HG02642 (cell line): ENCODE data around the gene SAMD10.
"Not testable (repeated sequence)": the region's sequence is repeated elsewhere in the genome, so short reads cannot be mapped to it uniquely, and the experiment has no call there.

Source experiments
- ATAC-seq: cut with Tn5 transposase; IDR thresholded peaks from one replicate; pipeline ENCODE4 v1.9.1; 2021; ENCODE audit warnings: mild to moderate bottlenecking; ENCODE audit not compliant: unreplicated experiment, poor library complexity

Gene SAMD10

GRCh38 chr20:64003960-64004725 lies 24.7 kb upstream of the SAMD10 start:
- ATAC-seq: no peak

DNA sequence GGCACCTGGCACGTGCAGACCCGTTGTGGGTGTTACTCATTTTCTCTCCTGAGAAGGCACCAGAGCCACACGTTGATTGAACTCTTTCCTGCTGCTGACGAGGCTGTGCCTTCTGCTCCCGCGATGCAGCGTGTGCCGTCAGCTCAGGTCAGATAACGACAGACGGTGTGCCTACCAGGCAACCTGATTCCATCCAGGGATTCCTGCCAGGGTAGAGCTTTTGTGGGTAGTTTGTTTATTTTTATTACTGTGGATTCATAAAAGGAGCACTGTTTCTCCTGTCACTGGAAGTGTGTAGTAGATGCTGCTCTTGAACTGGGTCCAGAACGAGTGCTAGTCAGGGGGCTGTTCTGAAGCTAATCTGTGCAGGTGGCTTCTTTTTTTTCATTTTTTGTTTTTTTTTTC lies 22.2 kb upstream of the SAMD10 start:
- no peak for ATAC-seq

DNA sequence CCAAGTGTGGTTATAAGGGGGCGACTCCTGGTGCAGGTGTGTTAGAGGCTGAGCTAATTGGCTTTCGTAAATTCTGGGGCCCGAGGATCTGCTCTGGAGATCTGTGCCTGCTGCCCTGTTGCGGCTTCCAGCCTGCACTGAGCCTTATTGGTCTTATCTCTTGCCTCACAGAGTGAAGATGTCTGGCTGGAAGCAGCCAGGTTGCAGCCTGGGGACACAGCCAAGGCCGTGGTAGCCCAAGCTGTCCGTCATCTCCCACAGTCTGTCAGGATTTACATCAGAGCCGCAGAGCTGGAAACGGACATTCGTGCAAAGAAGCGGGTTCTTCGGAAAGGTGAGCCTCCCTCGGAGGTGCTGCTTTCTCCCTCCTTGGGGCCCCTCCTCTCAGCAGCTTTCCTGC lies 21.5 kb upstream of the SAMD10 start:
- no peak for ATAC-seq

DNA sequence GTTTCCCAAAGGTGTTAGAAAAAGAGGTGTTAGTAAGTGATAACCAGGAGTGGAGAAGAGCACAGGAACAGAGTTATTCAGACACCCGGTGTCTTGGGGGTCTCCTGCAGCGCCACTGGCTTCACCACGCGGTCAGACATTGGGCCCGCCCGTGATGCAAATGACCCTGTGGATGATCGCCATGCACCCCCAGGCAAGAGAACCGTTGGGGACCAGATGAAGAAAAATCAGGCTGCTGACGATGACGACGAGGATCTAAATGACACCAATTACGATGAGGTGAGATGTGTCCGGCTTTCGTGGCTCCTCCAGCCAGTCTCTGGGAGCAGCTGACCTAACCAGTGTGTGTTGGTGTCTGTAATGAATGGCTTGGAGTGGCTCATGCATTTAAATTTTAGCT lies 3.5 kb upstream of the SAMD10 start:
- no peak for ATAC-seq

- peak; percentile 62 for ATAC-seq
These were observed 1.6 kb upstream of the SAMD10 start, which contains the start of gene PRPF6 for GRCh38 chr20:63980806-63981728. PRPF6 (plus strand) TSS chr20:63981132; CDS start chr20:63981246, 114 bp downstream.

DNA sequence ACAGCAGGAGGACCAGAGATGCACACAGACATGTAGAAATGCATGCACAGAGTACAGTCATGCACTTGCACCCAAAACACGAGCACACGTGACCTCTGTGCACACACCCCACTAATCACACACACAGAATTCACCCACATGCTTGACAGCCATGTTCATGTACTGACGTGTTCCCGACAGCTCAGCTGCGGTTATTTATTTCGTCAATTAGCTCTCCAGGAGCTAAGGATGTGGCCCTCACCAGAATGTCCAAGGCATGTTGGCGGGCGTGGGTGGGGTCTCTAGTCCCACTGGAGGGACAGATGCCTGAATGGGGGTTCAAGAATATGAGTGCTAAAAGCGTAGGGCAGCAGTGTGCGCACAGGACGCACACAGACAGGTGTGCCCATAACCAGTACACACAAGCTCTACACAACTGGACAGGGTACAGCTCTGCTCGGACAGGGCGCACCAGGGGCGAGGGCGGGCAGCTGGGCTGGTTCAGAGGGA lies 919 bp upstream of the SAMD10 start:
- peak; percentile 12 for ATAC-seq

- ATAC-seq: peak; percentile 11
These were observed 249 bp downstream of the SAMD10 start for GRCh38 chr20:63979229-63979556.

- peak; percentile 38 for ATAC-seq
These were observed 868 bp downstream of the SAMD10 start for GRCh38 chr20:63978319-63979228.

DNA sequence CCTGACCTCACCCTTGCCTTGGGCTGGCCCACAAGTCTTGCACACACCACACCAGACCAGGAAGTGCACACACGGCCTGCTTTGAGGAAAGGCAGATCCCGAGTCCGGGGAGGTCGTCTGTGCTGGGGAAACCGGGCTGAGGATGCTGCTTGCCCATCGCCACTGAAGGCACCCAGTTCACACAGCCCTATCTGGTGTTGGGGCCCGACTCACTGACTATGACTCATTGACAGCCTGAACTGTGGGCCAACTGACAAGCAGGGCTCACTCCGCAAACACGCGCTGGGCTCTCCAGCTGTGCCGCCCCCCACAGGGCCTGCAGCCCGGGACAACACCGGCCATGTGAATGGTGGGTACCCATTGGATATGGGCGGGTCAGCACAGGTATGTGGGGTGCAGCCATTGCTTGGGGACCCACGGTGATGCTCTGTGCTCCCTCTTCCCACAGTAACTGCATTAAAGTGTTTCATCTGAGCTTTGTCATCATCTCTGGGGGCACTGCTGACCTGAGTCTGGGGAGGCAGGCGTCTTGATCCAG lies 1.6 kb downstream of the SAMD10 start:
- no peak for ATAC-seq

DNA sequence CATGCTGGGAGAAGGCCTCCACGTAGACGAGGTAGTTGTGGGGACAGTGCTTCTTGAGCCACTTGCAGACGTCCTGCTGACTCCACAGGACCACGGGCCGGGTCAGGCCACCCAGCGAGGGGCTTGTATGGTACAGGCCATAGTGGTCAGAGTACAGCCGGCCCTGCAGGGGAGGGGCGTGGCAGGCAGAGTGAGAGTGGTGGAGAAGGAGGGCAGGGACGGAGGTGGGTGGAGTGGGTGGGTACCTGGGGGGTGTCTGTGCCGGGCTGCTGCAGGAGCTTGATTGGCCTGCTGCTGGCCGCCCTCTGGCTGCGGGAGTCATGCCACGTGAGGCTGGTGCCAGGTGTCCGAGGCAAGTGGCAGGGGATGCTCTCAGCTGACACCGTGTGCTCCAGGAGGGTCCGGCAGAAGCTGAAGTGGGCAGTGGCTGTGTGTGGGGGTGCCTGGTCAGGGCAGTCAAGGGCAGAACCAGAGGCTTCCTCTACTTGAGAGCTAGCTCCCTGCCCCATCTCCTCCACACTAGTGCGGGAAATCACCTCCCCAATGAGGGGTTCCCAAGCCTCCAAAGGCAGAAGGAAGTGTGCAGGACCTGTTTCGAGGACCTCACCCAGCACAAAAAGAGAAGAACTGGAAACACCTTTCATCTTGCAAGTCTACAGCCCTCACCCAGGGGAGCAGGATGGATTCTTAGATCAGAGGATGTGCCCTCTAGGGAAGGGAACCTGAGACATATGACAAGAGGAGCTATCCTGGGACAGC lies 2.3 kb downstream of the SAMD10 start:
- ATAC-seq: no peak

GRCh38 chr20:63976511-63976910 lies 2.9 kb downstream of the SAMD10 start:
- not testable (repeated sequence) for ATAC-seq

- no peak for ATAC-seq
These were observed 4.8 kb downstream of the SAMD10 start for GRCh38 chr20:63974402-63975200.

- no peak for ATAC-seq
These were observed 5.6 kb downstream of the SAMD10 start for GRCh38 chr20:63973636-63974401.

DNA sequence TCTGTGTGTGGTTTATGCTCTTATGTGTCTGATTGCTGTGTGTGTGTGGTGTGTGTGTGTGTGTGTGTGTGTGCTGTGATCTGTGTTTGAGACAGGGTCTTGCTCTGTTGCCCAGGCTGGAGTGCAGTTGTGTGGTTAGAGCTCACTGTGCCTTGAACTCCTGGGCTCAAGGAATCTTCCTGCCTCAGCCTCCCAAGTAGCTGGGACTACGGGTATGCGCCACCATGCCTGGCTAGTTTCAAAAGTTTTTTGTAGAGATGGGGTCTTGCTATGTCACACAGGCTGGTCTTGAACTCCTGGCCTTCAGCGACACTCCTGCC lies 6.3 kb downstream of the SAMD10 start:
- ATAC-seq: no peak

DNA sequence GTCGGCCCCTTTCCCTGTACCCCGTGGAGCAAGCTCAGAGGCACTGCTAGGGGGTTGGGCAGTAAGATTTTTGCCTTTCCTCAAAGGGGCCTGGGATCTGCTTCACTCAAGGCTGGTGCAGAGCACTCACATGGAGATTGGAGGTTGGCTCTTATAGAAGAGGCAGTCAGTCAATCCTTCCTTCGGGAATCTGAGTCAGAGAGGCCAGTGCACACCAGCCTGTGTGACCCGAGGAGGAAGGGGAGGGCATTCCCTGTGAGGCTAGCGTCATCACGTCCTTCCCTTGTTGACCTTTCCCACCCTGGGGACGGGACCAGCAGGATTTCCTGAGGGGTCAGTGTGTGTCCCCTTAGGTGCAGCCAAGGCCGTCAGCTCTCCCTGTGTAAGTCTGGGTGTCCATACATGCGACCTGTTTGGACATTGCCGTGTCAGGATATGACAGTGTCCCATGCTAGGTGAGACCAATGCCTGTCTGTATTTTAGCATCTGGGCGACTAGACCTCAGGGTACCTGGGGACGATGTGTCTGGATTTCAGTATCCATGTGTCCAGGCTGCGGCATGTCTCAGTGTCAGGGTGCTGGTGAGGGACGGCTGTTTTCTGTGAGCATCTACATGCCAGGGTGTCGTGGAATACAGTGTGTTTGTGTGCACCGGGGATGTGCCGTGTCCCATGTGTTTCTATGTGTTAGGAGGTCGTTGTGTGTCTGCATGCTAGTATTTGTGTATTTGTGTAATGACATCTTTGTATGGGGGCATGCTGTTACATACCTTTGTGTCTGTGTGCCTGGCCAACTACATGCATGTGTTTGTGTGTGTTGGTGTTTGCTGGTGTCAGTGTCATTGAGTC lies 6.9 kb downstream of the SAMD10 start:
- ATAC-seq: no peak

DNA sequence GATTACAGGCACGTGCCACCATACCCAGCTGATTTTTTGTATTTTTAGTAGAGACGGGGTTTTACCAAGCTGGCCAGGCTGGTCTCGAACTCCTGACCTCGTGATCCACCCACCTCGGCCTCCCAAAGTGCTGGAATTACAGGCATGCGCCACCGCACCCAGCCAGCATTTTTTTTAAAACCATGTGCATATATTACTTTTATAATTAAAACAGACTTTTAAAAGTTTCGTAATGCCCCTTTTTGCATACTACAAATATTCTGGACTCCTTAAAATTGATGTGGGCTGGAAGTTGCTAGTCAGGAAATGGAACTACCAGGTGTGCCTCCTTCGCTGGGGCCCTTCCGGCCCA lies 7.5 kb downstream of the SAMD10 start:
- not testable (repeated sequence) for ATAC-seq
